HCT116 (cell line): ENCODE measurements around the gene LRCH1. TPM values are rescaled to one million over a fixed set of nuclear protein-coding genes. Genes with fewer than 3 reads are reported as not detected.

Experiments used
- ATAC-seq: fragments of 200-7000 bp; cut with Tn5 transposase; 2 replicates; pipeline ENCODE4 v1.9.1; 2020; ENCODE audit warnings: mild to moderate bottlenecking, moderate library complexity
- BruUV-seq: library from RNA; stranded (reverse); fragments of 400-500 nt; replicated peaks from 2 replicates; lab custom pipeline; 2021; lab: Mats Ljungman, UMichigan
- CTCF ChIA-PET: fragments of 300-600 bp; sonication (Branson Sonifier 250); formaldehyde crosslinking; loops from one replicate; lab custom pipeline; 2021; ENCODE audit warnings: antibody characterized with exemption; lab: Charles Lee
- POLR2A ChIA-PET: fragments of 300-600, 350-600 bp; sonication (Branson Sonifier 250); formaldehyde crosslinking; loops from one replicate; lab custom pipeline; 2021; ENCODE audit warnings: antibody characterized with exemption; lab: Charles Lee
- RAD21 ChIA-PET, 2 experiments: fragments of 300-600 bp; sonication (Branson Sonifier 250); formaldehyde crosslinking; loops; one replicate each; lab custom pipeline; 2023; ENCODE audit warnings: low total read pairs in 2 of 2; ENCODE audit not compliant: uncharacterized antibody in 2 of 2, unreplicated experiment in 2 of 2, low non-redundant PET in 1 of 2; lab: Charles Lee
- DNase-seq: peaks from one replicate; pipeline ENCODE4 v3.0.0-alpha.2; 2010; ENCODE audit warnings: low read depth, low spot score
- H2AFZ ChIP-seq: fragments of 200-600 bp; shearing (Covaris generic), sonication (generic); 2 replicates; pipeline ENCODE4 v1.6.1; 2017; ENCODE audit warnings: low read depth, mixed run types, mixed read lengths, antibody characterized with exemption, low read length; ENCODE audit not compliant: poor library complexity, severe bottlenecking
- H3K27ac ChIP-seq: 2 replicates; pipeline ENCODE4 v1.5.1; 2012; ENCODE audit warnings: low read depth, low read length
- H3K27me3 ChIP-seq: fragments of 200-600 bp; sonication (generic); 2 replicates; pipeline ENCODE4 v1.6.1; 2016; ENCODE audit warnings: mixed run types, low read length, mixed read lengths; ENCODE audit not compliant: insufficient read depth
- H3K36me3 ChIP-seq, 2 experiments: fragments of 200-500 bp in 1 of 2; fragments of 200-600 bp in 1 of 2; sonication (Bioruptor generic) in 1 of 2; sonication (generic) in 1 of 2; 2 replicates each; pipeline versions ENCODE4 v1.5.1 to v1.6.1; 2014 to 2016; ENCODE audit warnings: low read length in 2 of 2, inconsistent platforms in 1 of 2, mixed read lengths in 1 of 2, mixed run types in 1 of 2; ENCODE audit not compliant: insufficient read depth in 2 of 2, control insufficient read depth in 1 of 2
- H3K4me1 ChIP-seq, 2 experiments: fragments of 200-600 bp in 1 of 2; sonication (generic) in 1 of 2; 2 replicates each; pipeline versions ENCODE4 v1.5.1 to v1.6.1; 2012 to 2017; ENCODE audit warnings: low read length in 2 of 2, inconsistent platforms in 1 of 2, mild to moderate bottlenecking in 1 of 2, mixed read lengths in 1 of 2, mixed run types in 1 of 2, moderate library complexity in 1 of 2; ENCODE audit not compliant: insufficient read depth in 2 of 2, control insufficient read depth in 1 of 2
- H3K4me2 ChIP-seq: fragments of 200-600 bp; sonication (generic); 2 replicates; pipeline ENCODE4 v1.6.1; 2017; ENCODE audit warnings: mixed run types, low read length, mixed read lengths
- H3K4me3 ChIP-seq, 2 experiments: fragments of 200-600 bp in 1 of 2; sonication (generic) in 1 of 2; replicated peaks in 1 of 2; 2 replicates each; pipeline ENCODE4 v1.5.1; 2011 to 2016; ENCODE audit warnings: low read length in 2 of 2, control low read depth in 1 of 2, low read depth in 1 of 2, mild to moderate bottlenecking in 1 of 2, mixed read lengths in 1 of 2, mixed run types in 1 of 2
- H3K79me2 ChIP-seq: fragments of 200-600 bp; sonication (generic); 2 replicates; pipeline ENCODE4 v1.6.1; 2017; ENCODE audit warnings: mild to moderate bottlenecking, mixed run types, low read length, moderate library complexity, mixed read lengths; ENCODE audit not compliant: insufficient read depth
- H3K9ac ChIP-seq: fragments of 200-600 bp; sonication (generic); 2 replicates; pipeline ENCODE4 v1.6.1; 2016; ENCODE audit warnings: low read length, mixed read lengths
- H3K9me2 ChIP-seq: fragments of 200-600 bp; sonication (generic), shearing (Covaris generic); 2 replicates; pipeline ENCODE4 v1.6.1; 2017; ENCODE audit warnings: mixed run types, mild to moderate bottlenecking, moderate library complexity; ENCODE audit not compliant: insufficient read depth
- H3K9me3 ChIP-seq, 2 experiments: fragments of 200-500 bp in 1 of 2; fragments of 200-600 bp in 1 of 2; sonication (Bioruptor generic) in 1 of 2; sonication (generic) in 1 of 2; 2 replicates each; pipeline ENCODE4 v1.6.1; 2014 to 2017; ENCODE audit warnings: low read length in 2 of 2, mixed read lengths in 2 of 2, inconsistent platforms in 1 of 2, low read depth in 1 of 2, mild to moderate bottlenecking in 1 of 2, mixed run types in 1 of 2, moderate library complexity in 1 of 2; ENCODE audit not compliant: control insufficient read depth in 1 of 2, insufficient read depth in 1 of 2
- H4K20me1 ChIP-seq: fragments of 200-600 bp; sonication (generic), shearing (Covaris generic); 2 replicates; pipeline ENCODE4 v1.6.1; 2017; ENCODE audit warnings: mixed run types, mild to moderate bottlenecking, moderate library complexity; ENCODE audit not compliant: insufficient read depth
- ATF3 ChIP-seq: IDR thresholded peaks from 2 replicates; pipeline ENCODE4 v1.6.1; 2012
- CBX3 ChIP-seq: IDR thresholded peaks from 2 replicates; pipeline ENCODE4 v1.6.1; 2012; ENCODE audit warnings: low read depth
- ELF1 ChIP-seq: IDR thresholded peaks from 2 replicates; pipeline ENCODE4 v1.6.1; 2012; ENCODE audit warnings: low read depth, borderline replicate concordance
- EZH2 ChIP-seq: fragments of 200-600 bp; sonication (generic); IDR thresholded peaks from 2 replicates; pipeline ENCODE4 v1.6.1; 2017; ENCODE audit warnings: antibody characterized with exemption, mixed run types
- EZH2phosphoT487 ChIP-seq: fragments of 200-600 bp; IDR thresholded peaks from 2 replicates; pipeline ENCODE4 v1.6.1; 2018; ENCODE audit warnings: antibody characterized with exemption, borderline replicate concordance
- FOSL1 ChIP-seq: IDR thresholded peaks from 2 replicates; pipeline ENCODE4 v1.6.1; 2012; ENCODE audit warnings: low read depth
- JUND ChIP-seq: IDR thresholded peaks from 2 replicates; pipeline ENCODE4 v1.6.1; 2012
- POLR2A ChIP-seq: IDR thresholded peaks from 2 replicates; pipeline ENCODE4 v1.7.0; 2011; ENCODE audit warnings: borderline replicate concordance; ENCODE audit not compliant: insufficient read depth, insufficient read length; ENCODE audit errors: extremely low read depth
- POLR2AphosphoS5 ChIP-seq: IDR thresholded peaks from 2 replicates; pipeline ENCODE4 v1.6.1; 2011; ENCODE audit warnings: mild to moderate bottlenecking, low read depth, low read length, moderate library complexity
- RAD21 ChIP-seq: IDR thresholded peaks from 2 replicates; pipeline ENCODE4 v1.6.1; 2012; ENCODE audit warnings: low read depth, mild to moderate bottlenecking
- SIN3A ChIP-seq: IDR thresholded peaks from 2 replicates; pipeline ENCODE4 v1.6.1; 2012; ENCODE audit warnings: low read depth
- SP1 ChIP-seq: IDR thresholded peaks from 2 replicates; pipeline ENCODE4 v1.6.1; 2012; ENCODE audit warnings: low read depth
- SRF ChIP-seq: IDR thresholded peaks from 2 replicates; pipeline ENCODE4 v1.6.1; 2012; ENCODE audit warnings: low read depth
- TCF7L2 ChIP-seq: IDR thresholded peaks from 2 replicates; pipeline ENCODE4 v1.7.0; 2011; ENCODE audit warnings: borderline replicate concordance, inconsistent platforms; ENCODE audit not compliant: insufficient read depth, insufficient read length; ENCODE audit errors: extremely low read depth
- YY1 ChIP-seq: IDR thresholded peaks from 2 replicates; pipeline ENCODE4 v1.6.1; 2011; ENCODE audit warnings: low read length, low read depth, moderate library complexity, mild to moderate bottlenecking; ENCODE audit not compliant: insufficient replicate concordance; ENCODE audit errors: extremely low read depth
- ZFX ChIP-seq: fragments of 450-650 bp; IDR thresholded peaks from 2 replicates; pipeline ENCODE4 v1.6.1; 2017
- intact Hi-C: fragments of 100-400 bp; cut with micrococcal nuclease; formaldehyde crosslinking; loops from 2 replicates; pipeline ENCODE4 v1.10.0; 2022
- total RNA-seq: library from RNA; stranded (reverse); gene quantifications from one replicate; pipeline ENCODE4 v1.2.1, GENCODE V29; 2021; ENCODE audit not compliant: unreplicated experiment
- TF ChIP-seq, protein P1 (sequence below): IDR thresholded peaks from 2 replicates; pipeline ENCODE4 v1.6.1; 2012; ENCODE audit warnings: low read depth
- TF ChIP-seq, protein P2 (sequence below): IDR thresholded peaks from 2 replicates; pipeline ENCODE4 v1.6.1; 2012
- TF ChIP-seq, protein P3 (sequence below): IDR thresholded peaks from 2 replicates; pipeline ENCODE4 v1.6.1; 2011; ENCODE audit warnings: mild to moderate bottlenecking, low read length, moderate library complexity; ENCODE audit not compliant: insufficient replicate concordance; ENCODE audit errors: extremely low read depth

The LRCH1 gene
- total RNA-seq, 1 experiment from 2014 or later: 15.6 TPM

- RAD21 ChIA-PET: no interaction called here
- no peak overlapping the region for H3K4me3 ChIP-seq
- CTCF ChIA-PET: interaction anchor here (0.6 kb wide), 1 partner anchor 32 kb away, joined by 3 read pairs; no protein-coding TSS in a partner anchor
- H3K79me2 ChIP-seq: peaks cover 13% of the 10 kb centered on the region; the same call in 1 of the 2 replicates
- POLR2A ChIA-PET: no interaction called here
- no peaks in the 10 kb centered on the region for H3K4me1 ChIP-seq
- H3K36me3 ChIP-seq: no peaks in the 10 kb centered on the region
- no peak overlapping the region for H3K4me2 ChIP-seq
- no peaks in the 10 kb centered on the region for H3K27me3 ChIP-seq
- H3K27ac ChIP-seq: no peak overlapping the region
- H2AFZ ChIP-seq: no peak overlapping the region
- DNase-seq: no peak
- ATAC-seq: no peak
- intact Hi-C loops: no loop called here
- H3K9me3 ChIP-seq: no peaks in the 10 kb centered on the region
- no peaks in the 10 kb centered on the region for H4K20me1 ChIP-seq
- TF ChIP-seq SRF (no peak), JUND (no peak), POLR2A (no peak), FOSL1 (no peak), ZFX (no peak), CBX3 (no peak), TCF7L2 (no peak), SP1 (no peak), ELF1 (no peak), POLR2AphosphoS5 (no peak), ATF3 (no peak), SIN3A (no peak), EZH2phosphoT487 (no peak), RAD21 (no peak), EZH2 (no peak), YY1 (no peak)
- TF ChIP-seq, protein P1, sequence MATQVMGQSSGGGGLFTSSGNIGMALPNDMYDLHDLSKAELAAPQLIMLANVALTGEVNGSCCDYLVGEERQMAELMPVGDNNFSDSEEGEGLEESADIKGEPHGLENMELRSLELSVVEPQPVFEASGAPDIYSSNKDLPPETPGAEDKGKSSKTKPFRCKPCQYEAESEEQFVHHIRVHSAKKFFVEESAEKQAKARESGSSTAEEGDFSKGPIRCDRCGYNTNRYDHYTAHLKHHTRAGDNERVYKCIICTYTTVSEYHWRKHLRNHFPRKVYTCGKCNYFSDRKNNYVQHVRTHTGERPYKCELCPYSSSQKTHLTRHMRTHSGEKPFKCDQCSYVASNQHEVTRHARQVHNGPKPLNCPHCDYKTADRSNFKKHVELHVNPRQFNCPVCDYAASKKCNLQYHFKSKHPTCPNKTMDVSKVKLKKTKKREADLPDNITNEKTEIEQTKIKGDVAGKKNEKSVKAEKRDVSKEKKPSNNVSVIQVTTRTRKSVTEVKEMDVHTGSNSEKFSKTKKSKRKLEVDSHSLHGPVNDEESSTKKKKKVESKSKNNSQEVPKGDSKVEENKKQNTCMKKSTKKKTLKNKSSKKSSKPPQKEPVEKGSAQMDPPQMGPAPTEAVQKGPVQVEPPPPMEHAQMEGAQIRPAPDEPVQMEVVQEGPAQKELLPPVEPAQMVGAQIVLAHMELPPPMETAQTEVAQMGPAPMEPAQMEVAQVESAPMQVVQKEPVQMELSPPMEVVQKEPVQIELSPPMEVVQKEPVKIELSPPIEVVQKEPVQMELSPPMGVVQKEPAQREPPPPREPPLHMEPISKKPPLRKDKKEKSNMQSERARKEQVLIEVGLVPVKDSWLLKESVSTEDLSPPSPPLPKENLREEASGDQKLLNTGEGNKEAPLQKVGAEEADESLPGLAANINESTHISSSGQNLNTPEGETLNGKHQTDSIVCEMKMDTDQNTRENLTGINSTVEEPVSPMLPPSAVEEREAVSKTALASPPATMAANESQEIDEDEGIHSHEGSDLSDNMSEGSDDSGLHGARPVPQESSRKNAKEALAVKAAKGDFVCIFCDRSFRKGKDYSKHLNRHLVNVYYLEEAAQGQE: no peak
- TF ChIP-seq, protein P2, sequence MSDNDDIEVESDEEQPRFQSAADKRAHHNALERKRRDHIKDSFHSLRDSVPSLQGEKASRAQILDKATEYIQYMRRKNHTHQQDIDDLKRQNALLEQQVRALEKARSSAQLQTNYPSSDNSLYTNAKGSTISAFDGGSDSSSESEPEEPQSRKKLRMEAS: no peak
- TF ChIP-seq, protein P3, sequence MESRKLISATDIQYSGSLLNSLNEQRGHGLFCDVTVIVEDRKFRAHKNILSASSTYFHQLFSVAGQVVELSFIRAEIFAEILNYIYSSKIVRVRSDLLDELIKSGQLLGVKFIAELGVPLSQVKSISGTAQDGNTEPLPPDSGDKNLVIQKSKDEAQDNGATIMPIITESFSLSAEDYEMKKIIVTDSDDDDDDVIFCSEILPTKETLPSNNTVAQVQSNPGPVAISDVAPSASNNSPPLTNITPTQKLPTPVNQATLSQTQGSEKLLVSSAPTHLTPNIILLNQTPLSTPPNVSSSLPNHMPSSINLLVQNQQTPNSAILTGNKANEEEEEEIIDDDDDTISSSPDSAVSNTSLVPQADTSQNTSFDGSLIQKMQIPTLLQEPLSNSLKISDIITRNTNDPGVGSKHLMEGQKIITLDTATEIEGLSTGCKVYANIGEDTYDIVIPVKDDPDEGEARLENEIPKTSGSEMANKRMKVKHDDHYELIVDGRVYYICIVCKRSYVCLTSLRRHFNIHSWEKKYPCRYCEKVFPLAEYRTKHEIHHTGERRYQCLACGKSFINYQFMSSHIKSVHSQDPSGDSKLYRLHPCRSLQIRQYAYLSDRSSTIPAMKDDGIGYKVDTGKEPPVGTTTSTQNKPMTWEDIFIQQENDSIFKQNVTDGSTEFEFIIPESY: no peak
- H3K9ac ChIP-seq: no peak overlapping the region
- BruUV-seq: no TSS peak
- H3K9me2 ChIP-seq: no peaks in the 10 kb centered on the region
Observed at GRCh38 chr13:46668302-46668720, 115.3 kb downstream of the LRCH1 start.
